Neural progenitor cell (in vitro differentiated cells): Measurements from ENCODE around the gene DOK5. TPM values are rescaled to one million over a fixed set of nuclear protein-coding genes. Genes with fewer than 3 reads are reported as not detected.

Experiments used
- DNase-seq: peaks from one replicate; pipeline ENCODE4 v3.0.0-alpha.2; 2016; ENCODE audit warnings: low spot score
- H2AFZ ChIP-seq: fragments of 200-600 bp; sonication (generic); replicated peaks from 2 replicates; pipeline ENCODE4 v1.6.1; 2016; ENCODE audit warnings: antibody characterized with exemption
- H3F3A ChIP-seq: fragments of 200-600 bp; sonication (generic); 2 replicates; pipeline ENCODE4 v1.6.1; 2016; ENCODE audit warnings: antibody characterized with exemption, low read depth
- H3K27ac ChIP-seq: fragments of 200-600 bp; sonication (generic); 2 replicates; pipeline ENCODE4 v1.5.1; 2016; ENCODE audit warnings: mild to moderate bottlenecking
- H3K27me3 ChIP-seq: fragments of 200-600 bp; sonication (generic); 2 replicates; pipeline ENCODE4 v1.6.1; 2016; ENCODE audit warnings: mild to moderate bottlenecking, moderate library complexity
- H3K36me3 ChIP-seq: fragments of 200-600 bp; sonication (generic); 2 replicates; pipeline ENCODE4 v1.5.1; 2016
- H3K4me1 ChIP-seq: fragments of 200-600 bp; sonication (generic); 2 replicates; pipeline ENCODE4 v1.6.1; 2016; ENCODE audit warnings: mixed run types
- H3K4me2 ChIP-seq: fragments of 200-600 bp; sonication (generic); 2 replicates; pipeline ENCODE4 v1.6.1; 2016
- H3K4me3 ChIP-seq: fragments of 200-600 bp; sonication (generic); 2 replicates; pipeline ENCODE4 v1.5.1; 2016
- H3K79me2 ChIP-seq: fragments of 200-600 bp; sonication (generic); 2 replicates; pipeline ENCODE4 v1.6.1; 2016; ENCODE audit warnings: low read depth
- H3K9ac ChIP-seq: fragments of 200-600 bp; sonication (generic); 2 replicates; pipeline ENCODE4 v1.6.1; 2016
- H3K9me3 ChIP-seq: fragments of 200-600 bp; sonication (generic); 2 replicates; pipeline ENCODE4 v1.5.1; 2016; ENCODE audit warnings: low read depth
- H4K20me1 ChIP-seq: fragments of 200-600 bp; sonication (generic); 2 replicates; pipeline ENCODE4 v1.6.1; 2016; ENCODE audit warnings: low read depth
- H3K27ac Mint-ChIP-seq: 3 replicates; pipeline ENCODE4 v1.8.0; 2021; ENCODE audit warnings: mixed read lengths
- H3K27me3 Mint-ChIP-seq: 2 replicates; pipeline ENCODE4 v1.8.0; 2022; ENCODE audit warnings: low read depth, mild to moderate bottlenecking, inconsistent platforms, moderate library complexity, mixed read lengths; ENCODE audit not compliant: insufficient read depth
- H3K36me3 Mint-ChIP-seq: 3 replicates; pipeline ENCODE4 v1.8.0; 2021; ENCODE audit warnings: mixed read lengths
- H3K4me1 Mint-ChIP-seq: 3 replicates; pipeline ENCODE4 v1.8.0; 2021; ENCODE audit warnings: mixed read lengths
- H3K4me3 Mint-ChIP-seq: 3 replicates; pipeline ENCODE4 v1.8.0; 2021; ENCODE audit warnings: mild to moderate bottlenecking, moderate library complexity, mixed read lengths
- H3K9me3 Mint-ChIP-seq: 3 replicates; pipeline ENCODE4 v1.8.0; 2020; ENCODE audit warnings: mixed read lengths
- EZH2 ChIP-seq: fragments of 200-600 bp; sonication (generic); IDR thresholded peaks from 2 replicates; pipeline ENCODE4 v1.6.1; 2017; ENCODE audit warnings: antibody characterized with exemption, mild to moderate bottlenecking, moderate library complexity
- EZH2phosphoT487 ChIP-seq: fragments of 200-600 bp; sonication (generic); IDR thresholded peaks from 2 replicates; pipeline ENCODE4 v1.6.1; 2017; ENCODE audit warnings: antibody characterized with exemption
- total RNA-seq: library from RNA; depleted of rRNA; stranded (reverse); fragments of >200 nt; gene quantifications from 2 replicates; pipeline ENCODE4 v1.2.3, GENCODE V29; 2015; ENCODE audit warnings: low replicate concordance
- TF ChIP-seq, protein P1 (sequence below): fragments of 200-600 bp; sonication (generic); IDR thresholded peaks from 2 replicates; pipeline ENCODE4 v1.5.1; 2017; ENCODE audit warnings: antibody characterized with exemption, mild to moderate bottlenecking

DOK5 gene
- total RNA-seq, 1 donor from 2014 or later, result 3.1 TPM

DNA sequence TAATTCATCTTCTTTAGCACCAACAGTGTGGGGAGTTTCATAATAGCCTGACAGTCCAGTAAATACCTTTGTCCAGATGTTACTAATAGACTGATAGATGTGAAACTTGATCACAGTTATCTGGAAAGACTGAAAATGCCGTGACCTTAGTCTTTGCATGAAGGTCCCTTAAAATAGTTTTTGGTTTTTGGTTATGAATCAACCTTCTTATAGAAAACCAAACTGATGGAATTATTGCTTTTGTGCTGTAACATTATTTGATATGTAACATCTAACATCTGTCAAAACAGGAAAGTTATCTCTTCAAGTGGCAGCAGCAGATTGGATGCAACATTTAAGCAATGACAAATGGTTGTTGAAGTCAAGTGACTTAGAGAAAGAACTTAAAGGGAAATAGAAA is 190.4 kb downstream of the DOK5 start:
- Histone ChIP-seq H3K9me3 (no peaks in the 10 kb centered on the region), H3K27me3 (no peaks in the 10 kb centered on the region), H3F3A (peaks cover 24% of the 10 kb centered on the region), H3K4me2 (no peak overlapping the region), H3K79me2 (no peaks in the 10 kb centered on the region), H4K20me1 (no peaks in the 10 kb centered on the region), H2AFZ (no peak overlapping the region), H3K27ac (no peak overlapping the region), H3K4me1 (peaks cover 28% of the 10 kb centered on the region), H3K9ac (no peak overlapping the region), H3K4me3 (no peak overlapping the region), H3K36me3 (no peaks in the 10 kb centered on the region)
- peaks cover 15% of the 10 kb centered on the region for H3K27me3 Mint-ChIP-seq
- no peak overlapping the region for H3K4me3 Mint-ChIP-seq
- peaks cover 21% of the 10 kb centered on the region for H3K9me3 Mint-ChIP-seq
- DNase-seq, result no peak
- peaks cover 9% of the 10 kb centered on the region for H3K36me3 Mint-ChIP-seq
- peaks cover 44% of the 10 kb centered on the region for H3K4me1 Mint-ChIP-seq
- peak overlapping the region; percentile 72 for H3K27ac Mint-ChIP-seq
- TF ChIP-seq EZH2 (no peak), EZH2phosphoT487 (no peak)
- TF ChIP-seq, protein P1, sequence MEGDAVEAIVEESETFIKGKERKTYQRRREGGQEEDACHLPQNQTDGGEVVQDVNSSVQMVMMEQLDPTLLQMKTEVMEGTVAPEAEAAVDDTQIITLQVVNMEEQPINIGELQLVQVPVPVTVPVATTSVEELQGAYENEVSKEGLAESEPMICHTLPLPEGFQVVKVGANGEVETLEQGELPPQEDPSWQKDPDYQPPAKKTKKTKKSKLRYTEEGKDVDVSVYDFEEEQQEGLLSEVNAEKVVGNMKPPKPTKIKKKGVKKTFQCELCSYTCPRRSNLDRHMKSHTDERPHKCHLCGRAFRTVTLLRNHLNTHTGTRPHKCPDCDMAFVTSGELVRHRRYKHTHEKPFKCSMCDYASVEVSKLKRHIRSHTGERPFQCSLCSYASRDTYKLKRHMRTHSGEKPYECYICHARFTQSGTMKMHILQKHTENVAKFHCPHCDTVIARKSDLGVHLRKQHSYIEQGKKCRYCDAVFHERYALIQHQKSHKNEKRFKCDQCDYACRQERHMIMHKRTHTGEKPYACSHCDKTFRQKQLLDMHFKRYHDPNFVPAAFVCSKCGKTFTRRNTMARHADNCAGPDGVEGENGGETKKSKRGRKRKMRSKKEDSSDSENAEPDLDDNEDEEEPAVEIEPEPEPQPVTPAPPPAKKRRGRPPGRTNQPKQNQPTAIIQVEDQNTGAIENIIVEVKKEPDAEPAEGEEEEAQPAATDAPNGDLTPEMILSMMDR, result no peak

DNA sequence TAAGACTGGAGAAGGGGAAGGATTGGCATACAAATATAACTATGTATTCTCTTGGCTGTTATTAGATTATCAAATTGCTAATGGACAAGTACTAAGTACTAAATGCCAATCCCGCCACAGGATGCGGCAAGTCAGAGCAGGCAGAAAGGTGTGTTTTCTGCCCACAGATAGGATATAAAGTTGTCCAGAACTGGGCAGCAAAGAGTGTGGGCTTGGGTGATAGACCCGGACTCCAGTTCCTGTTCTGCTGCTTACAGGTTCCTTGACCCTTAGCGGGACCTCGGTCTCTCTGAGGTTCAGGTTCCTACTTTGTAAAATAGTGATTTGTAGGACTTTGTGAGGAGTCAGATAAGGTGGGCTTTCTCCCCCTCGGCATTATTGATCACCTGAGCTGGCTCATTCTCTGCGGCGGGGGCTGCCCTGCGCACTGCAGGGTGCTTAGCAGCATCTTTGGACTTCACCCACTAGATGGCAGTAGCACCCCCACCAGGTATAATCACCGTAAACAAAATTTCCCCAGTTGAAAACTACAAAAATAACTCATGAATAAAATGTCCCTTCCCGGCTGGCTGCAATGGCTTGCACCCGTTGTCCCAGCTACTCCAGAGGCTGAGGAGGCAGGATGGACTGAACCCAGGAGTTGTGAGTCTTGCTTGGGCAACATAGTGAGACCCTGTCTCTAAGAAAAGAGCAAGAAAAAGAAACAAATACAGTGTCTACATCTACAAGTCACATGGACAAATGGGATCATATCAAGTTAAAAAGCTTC is 193.1 kb downstream of the DOK5 start:
- peaks cover 23% of the 10 kb centered on the region for H3K9me3 Mint-ChIP-seq
- H3F3A ChIP-seq, result no peaks in the 10 kb centered on the region
- peaks cover 13% of the 10 kb centered on the region for H3K36me3 Mint-ChIP-seq
- no peaks in the 10 kb centered on the region for H3K27me3 ChIP-seq
- H3K36me3 ChIP-seq, result no peaks in the 10 kb centered on the region
- H3K4me3 ChIP-seq, result no peak overlapping the region
- H3K9me3 ChIP-seq, result no peaks in the 10 kb centered on the region
- H2AFZ ChIP-seq, result peak overlapping the region; percentile 56
- peak; percentile 60 for DNase-seq
- no peak overlapping the region for H3K4me3 Mint-ChIP-seq
- no peak overlapping the region for H3K9ac ChIP-seq
- peak overlapping the region; percentile 87 for H3K27ac Mint-ChIP-seq
- TF ChIP-seq, protein P1, result peak; percentile 73
- no peak for TF ChIP-seq EZH2
- no peak overlapping the region for H3K27ac ChIP-seq
- H3K4me2 ChIP-seq, result no peak overlapping the region
- H3K4me1 ChIP-seq, result peaks cover 4% of the 10 kb centered on the region
- peaks cover 24% of the 10 kb centered on the region for H3K4me1 Mint-ChIP-seq
- peaks cover 15% of the 10 kb centered on the region for H3K27me3 Mint-ChIP-seq
- H4K20me1 ChIP-seq, result no peaks in the 10 kb centered on the region
- no peaks in the 10 kb centered on the region for H3K79me2 ChIP-seq

- Histone ChIP-seq H3K79me2 (no peaks in the 10 kb centered on the region), H3K4me3 (no peak overlapping the region), H3K4me1 (no peaks in the 10 kb centered on the region), H3K27ac (no peak overlapping the region), H3K9me3 (no peaks in the 10 kb centered on the region), H4K20me1 (no peaks in the 10 kb centered on the region), H3K9ac (no peak overlapping the region), H3F3A (no peaks in the 10 kb centered on the region), H3K27me3 (no peaks in the 10 kb centered on the region), H3K36me3 (no peaks in the 10 kb centered on the region), H3K4me2 (no peak overlapping the region), H2AFZ (peak overlapping the region; percentile 56)
- peaks cover 11% of the 10 kb centered on the region for H3K27me3 Mint-ChIP-seq
- peak overlapping the region; percentile 87 for H3K27ac Mint-ChIP-seq
- H3K4me1 Mint-ChIP-seq, result peaks cover 21% of the 10 kb centered on the region
- H3K4me3 Mint-ChIP-seq, result no peak overlapping the region
- H3K9me3 Mint-ChIP-seq, result peaks cover 28% of the 10 kb centered on the region
- TF ChIP-seq EZH2 (no peak), EZH2phosphoT487 (no peak)
- TF ChIP-seq, protein P1, result no peak
- H3K36me3 Mint-ChIP-seq, result peaks cover 13% of the 10 kb centered on the region
- no peak for DNase-seq
Observed at GRCh38 chr20:54669040-54669363, 193.6 kb downstream of the DOK5 start.
